Psoas muscle (tissue), 8 donors: Measurements from ENCODE around the gene RANBP17. TPM values are rescaled to one million over a fixed set of nuclear protein-coding genes. Genes with fewer than 3 reads are reported as not detected.

ENCODE experiments used
- ATAC-seq, 4 donors: fragments of 200-7000 bp; cut with Tn5 transposase; one replicate each; pipeline ENCODE4 v1.9.1; 2020; ENCODE audit warnings: moderate library complexity in 3 of 4, mild to moderate bottlenecking in 2 of 4
- DNase-seq, 2 donors: peaks; one replicate each; pipeline ENCODE4 v3.0.0-alpha.2; 2020
- H3K27ac ChIP-seq: fragments of 200-600 bp; one replicate; pipeline ENCODE4 v1.8.0; 2022
- H3K27me3 ChIP-seq, 3 donors: fragments of 200-600 bp in 1 of 3; one replicate each; pipeline versions ENCODE4 v1.6.1 to v1.8.0; 2013 to 2022; ENCODE audit warnings: low read length in 2 of 3, mild to moderate bottlenecking in 2 of 3, moderate library complexity in 1 of 3; ENCODE audit not compliant: insufficient read depth in 3 of 3
- H3K36me3 ChIP-seq, 2 donors: fragments of 200-600 bp in 1 of 2; one replicate each; pipeline versions ENCODE4 v1.6.1 to v1.8.0; 2013 to 2022; ENCODE audit warnings: low read depth in 1 of 2, mild to moderate bottlenecking in 1 of 2, moderate library complexity in 1 of 2; ENCODE audit not compliant: insufficient read depth in 1 of 2
- H3K4me1 ChIP-seq: fragments of 200-600 bp; one replicate; pipeline ENCODE4 v1.8.0; 2022
- H3K4me3 ChIP-seq: fragments of 200-600 bp; one replicate; pipeline ENCODE4 v1.8.0; 2022; ENCODE audit warnings: mild to moderate bottlenecking
- H3K9me3 ChIP-seq: fragments of 200-600 bp; one replicate; pipeline ENCODE4 v1.8.0; 2022
- CTCF ChIP-seq: fragments of 200-600 bp; IDR thresholded peaks from one replicate; pipeline ENCODE4 v1.8.0; 2022; ENCODE audit warnings: antibody characterized with exemption
- WGBS, 3 donors: extraction: QIAGEN DNeasy Blood & Tissue Kit; methylation state at CpG; one replicate each; pipeline versions ENCODE4 v1.1.6 to v1.1.7; 2013; 5-methylcytosine and 5-hydroxymethylcytosine counted together
- intact Hi-C, 2 donors: fragments of 100-400 bp; cut with DNase I; formaldehyde crosslinking; loops; one replicate each; pipeline versions ENCODE4 v1.11.0 to v1.14.2; 2022
- polyA plus RNA-seq, 3 donors: library from polyadenylated mRNA; stranded (reverse); fragments of 200-250 nt; gene quantifications; one replicate each; pipeline ENCODE4 v1.2.3, GENCODE V29; 2013
- total RNA-seq, 4 donors: library from RNA; stranded (reverse); fragmentation: NEBNext Ultra II Directional in 2 of 4; extraction: Animal tissue kit (Norgen Biotek cat#: 25700) in 2 of 4; gene quantifications; one replicate each; pipeline versions ENCODE4 v1.2.1 to v1.2.4, GENCODE V29; 2021 to 2023
- donor health status: healthy with polysubstance abuse.
- donor health status: DM: no; HTN: no; CAD: no; lungs with moderate emphysema.
- donor health status: Bipolar disorder and iron deficiency.
- donor health status: healthy.
- donor health status: DM: yes; HTN: yes; CAD: no.
- donor health status: DM: no; HTN: no; CAD: no.
- donor health status: DM: no; HTN: no; CAD: no.
- donor health status: DM: yes; HTN: yes; CAD: no.

Gene RANBP17
- total and polyA plus RNA-seq, 7 donors: 0.03 to 3.2 (median 1.0) TPM

GRCh38 chr5:171128136-171128535 is 266.3 kb downstream of the RANBP17 start:
- WGBS, 3 donors: 82 to 89% (median 88%) methylated on average over 4 of the region's 4 CpGs
- Histone ChIP-seq H3K4me3 (no peak overlapping the region), H3K36me3 (no peaks in the 10 kb centered on the region), H3K27ac (no peak overlapping the region), H3K9me3 (no peaks in the 10 kb centered on the region), H3K27me3 (no peaks in the 10 kb centered on the region), H3K4me1 (no peaks in the 10 kb centered on the region)
- ATAC-seq (no peak), DNase-seq (no peak)
- intact Hi-C loops: no loop called here
- TF ChIP-seq CTCF: no peak

- 77 to 81% (median 78%) methylated on average over 5 of the region's 5 CpGs for WGBS, 3 donors
- intact Hi-C loops: no loop called here
These were observed 267.5 kb downstream of the RANBP17 start for GRCh38 chr5:171129308-171129707.

GRCh38 chr5:171131497-171131896 is 269.7 kb downstream of the RANBP17 start:
- intact Hi-C loops: loop anchor here in 1 of 2 donors (5.0 kb wide), 1 partner anchor 854 kb away; no protein-coding TSS in a partner anchor
- no peaks in the 10 kb centered on the region for H3K9me3 ChIP-seq
- TF ChIP-seq CTCF: no peak
- H3K4me3 ChIP-seq: no peak overlapping the region
- H3K36me3 ChIP-seq: no peaks in the 10 kb centered on the region
- DNase-seq (no peak), ATAC-seq (no peak)
- no peaks in the 10 kb centered on the region for H3K4me1 ChIP-seq
- H3K27ac ChIP-seq: no peak overlapping the region
- H3K27me3 ChIP-seq: no peaks in the 10 kb centered on the region

More at GRCh38 chr5:171129308-171129707, 267.5 kb downstream of the RANBP17 start:
- TF ChIP-seq CTCF: no peak
- H3K27ac ChIP-seq: no peak overlapping the region
- H3K4me3 ChIP-seq: no peak overlapping the region
- no peaks in the 10 kb centered on the region for H3K9me3 ChIP-seq
- no peak for DNase-seq
- no peaks in the 10 kb centered on the region for H3K36me3 ChIP-seq
- H3K4me1 ChIP-seq: no peaks in the 10 kb centered on the region
- H3K27me3 ChIP-seq: no peaks in the 10 kb centered on the region
- ATAC-seq: no peak

- intact Hi-C loops: no loop called here
- H3K27me3 ChIP-seq: no peaks in the 10 kb centered on the region
- no peak overlapping the region for H3K4me3 ChIP-seq
- no peak for DNase-seq
- no peaks in the 10 kb centered on the region for H3K9me3 ChIP-seq
- 94 to 95% (median 95%) methylated on average over 1 of the region's 1 CpG for WGBS, 3 donors
- no peaks in the 10 kb centered on the region for H3K4me1 ChIP-seq
- no peak overlapping the region for H3K27ac ChIP-seq
- no peak for ATAC-seq
- no peak for TF ChIP-seq CTCF
- no peaks in the 10 kb centered on the region for H3K36me3 ChIP-seq
These were observed 276.1 kb downstream of the RANBP17 start for GRCh38 chr5:171137768-171138525.

- DNase-seq (no peak), ATAC-seq (no peak)
- no peaks in the 10 kb centered on the region for H3K36me3 ChIP-seq
- no peaks in the 10 kb centered on the region for H3K4me1 ChIP-seq
- H3K4me3 ChIP-seq: no peak overlapping the region
- no peaks in the 10 kb centered on the region for H3K9me3 ChIP-seq
- no peaks in the 10 kb centered on the region for H3K27me3 ChIP-seq
- no peak overlapping the region for H3K27ac ChIP-seq
- intact Hi-C loops: no loop called here
- TF ChIP-seq CTCF: no peak
These were observed 277.4 kb downstream of the RANBP17 start for GRCh38 chr5:171139227-171139626.
